Measurements from ENCODE around the gene PEX14. TPM values are rescaled to one million over a fixed set of nuclear protein-coding genes. Genes with fewer than 3 reads are reported as not detected.

Gene PEX14
- total RNA-seq, 6 experiments from 2014 or later: 23.1 to 28.4 (median 26.0) TPM

DNA sequence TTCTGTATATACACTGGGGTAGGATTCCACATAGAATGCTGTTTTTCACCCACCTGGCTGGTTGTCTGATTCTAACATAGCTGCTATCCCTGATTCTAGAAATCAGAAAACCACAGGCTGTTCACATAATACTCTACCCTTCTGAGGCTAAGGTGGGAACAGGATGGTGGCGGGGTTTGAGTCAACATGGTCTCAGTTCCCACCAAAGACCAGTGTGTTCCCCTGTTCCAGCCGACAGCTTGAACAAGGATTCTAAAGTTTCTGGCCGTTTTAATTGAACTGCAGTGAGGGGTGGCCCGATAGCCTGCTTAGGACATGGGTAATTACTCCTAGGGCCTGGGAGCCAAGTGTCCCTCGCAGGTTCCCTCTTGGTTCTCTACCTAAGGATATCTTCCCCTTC, 38.4 kb downstream of the PEX14 start:
- TF ChIP-seq, protein P1, sequence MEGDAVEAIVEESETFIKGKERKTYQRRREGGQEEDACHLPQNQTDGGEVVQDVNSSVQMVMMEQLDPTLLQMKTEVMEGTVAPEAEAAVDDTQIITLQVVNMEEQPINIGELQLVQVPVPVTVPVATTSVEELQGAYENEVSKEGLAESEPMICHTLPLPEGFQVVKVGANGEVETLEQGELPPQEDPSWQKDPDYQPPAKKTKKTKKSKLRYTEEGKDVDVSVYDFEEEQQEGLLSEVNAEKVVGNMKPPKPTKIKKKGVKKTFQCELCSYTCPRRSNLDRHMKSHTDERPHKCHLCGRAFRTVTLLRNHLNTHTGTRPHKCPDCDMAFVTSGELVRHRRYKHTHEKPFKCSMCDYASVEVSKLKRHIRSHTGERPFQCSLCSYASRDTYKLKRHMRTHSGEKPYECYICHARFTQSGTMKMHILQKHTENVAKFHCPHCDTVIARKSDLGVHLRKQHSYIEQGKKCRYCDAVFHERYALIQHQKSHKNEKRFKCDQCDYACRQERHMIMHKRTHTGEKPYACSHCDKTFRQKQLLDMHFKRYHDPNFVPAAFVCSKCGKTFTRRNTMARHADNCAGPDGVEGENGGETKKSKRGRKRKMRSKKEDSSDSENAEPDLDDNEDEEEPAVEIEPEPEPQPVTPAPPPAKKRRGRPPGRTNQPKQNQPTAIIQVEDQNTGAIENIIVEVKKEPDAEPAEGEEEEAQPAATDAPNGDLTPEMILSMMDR (IDR thresholded peaks at IDR 0.05): no peak
- Mint-ChIP-seq H3K36me3 (ENCODE audit: low read depth) (no peaks in the 10 kb centered on the region), H3K27me3 (ENCODE audit: insufficient read depth) (peaks cover 4% of the 10 kb centered on the region), H3K4me1 (ENCODE audit: low read depth) (peaks cover 87% of the 10 kb centered on the region), H3K27ac (peak overlapping the region; percentile 51), H3K4me3 (no peak overlapping the region), H3K9me3 (no peaks in the 10 kb centered on the region)
- no peak for DNase-seq

DNA sequence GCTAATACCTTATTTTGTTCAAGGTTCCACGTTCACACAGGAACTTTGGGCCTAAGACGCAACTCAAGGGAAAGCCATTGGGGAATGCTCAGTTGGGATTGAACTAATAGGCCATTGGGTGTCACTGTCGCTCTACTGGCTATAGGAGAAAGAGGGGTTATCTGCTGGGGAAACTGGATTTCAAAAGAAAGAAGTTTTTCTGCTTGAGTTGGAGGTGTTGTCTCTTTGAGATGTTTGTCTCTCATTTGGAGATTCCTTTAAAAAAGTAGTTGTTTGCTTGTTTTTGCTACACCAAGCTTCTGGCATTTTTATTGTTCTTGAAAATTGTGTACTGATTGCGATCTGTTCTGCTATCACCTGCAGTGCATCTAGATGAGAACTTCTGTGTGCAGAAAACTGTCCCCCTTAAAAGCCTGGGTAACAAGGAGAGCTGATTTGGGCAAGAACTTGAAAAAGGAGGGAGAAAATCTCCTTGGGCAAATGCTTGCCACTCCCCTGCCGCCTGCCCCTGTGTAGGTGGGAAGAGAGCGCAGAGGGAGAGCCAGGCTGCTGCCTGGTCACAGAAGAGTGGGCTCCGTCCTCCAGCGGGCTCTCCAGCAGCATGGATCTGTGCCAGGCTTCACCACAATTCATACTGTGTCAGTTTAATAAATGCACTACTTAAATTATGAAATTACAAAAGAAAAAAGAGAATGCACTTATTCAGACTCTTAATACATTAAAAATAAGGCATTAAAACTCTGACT, 39.9 kb downstream of the PEX14 start:
- peak; percentile 16 for DNase-seq
- Mint-ChIP-seq H3K4me1 (ENCODE audit: low read depth) (peaks cover 74% of the 10 kb centered on the region), H3K4me3 (no peak overlapping the region), H3K36me3 (ENCODE audit: low read depth) (peaks cover 2% of the 10 kb centered on the region; the same call in 1 of the 2 replicates), H3K27me3 (ENCODE audit: insufficient read depth) (peaks cover 4% of the 10 kb centered on the region), H3K9me3 (no peaks in the 10 kb centered on the region), H3K27ac (peak overlapping the region; percentile 32; the same call in 1 of the 2 replicates)
- TF ChIP-seq, protein P1 (IDR thresholded peaks at IDR 0.05): peak; percentile 77

DNA sequence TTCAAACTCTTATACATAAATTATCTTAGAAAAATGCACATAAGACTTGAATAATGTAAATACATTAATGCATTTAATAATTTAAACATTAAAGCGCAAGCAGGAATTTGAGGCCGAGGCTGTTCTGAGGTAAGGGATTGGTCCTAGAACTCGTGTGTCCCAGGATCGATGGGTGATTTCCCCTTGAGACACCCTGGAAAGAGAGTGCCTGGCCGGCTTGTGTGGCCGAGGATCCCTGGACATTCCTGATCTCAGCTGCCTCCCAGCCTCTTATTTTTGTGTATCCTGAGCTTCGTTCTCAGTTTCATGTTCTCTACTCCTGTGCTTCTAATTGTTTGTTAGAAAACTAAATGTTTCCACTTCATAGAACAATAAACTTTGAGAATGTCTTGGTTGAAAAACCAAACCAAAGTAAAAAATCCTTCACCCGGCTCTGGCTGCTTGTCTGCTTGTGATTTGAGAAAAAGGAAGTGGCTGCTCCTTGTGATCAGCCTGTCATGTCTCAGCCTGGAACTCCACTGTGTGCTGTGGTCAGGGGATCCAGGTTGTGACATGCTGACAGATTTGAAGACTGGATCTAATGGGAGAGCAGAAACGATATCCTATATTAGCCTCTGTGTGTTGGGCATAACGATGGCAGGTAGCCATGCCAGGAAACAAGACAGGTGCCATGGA, 40.7 kb downstream of the PEX14 start:
- DNase-seq: no peak
- Mint-ChIP-seq H3K27me3 (ENCODE audit: insufficient read depth) (peaks cover 4% of the 10 kb centered on the region), H3K9me3 (no peaks in the 10 kb centered on the region), H3K36me3 (ENCODE audit: low read depth) (peaks cover 4% of the 10 kb centered on the region; the same call in 1 of the 2 replicates), H3K27ac (no peak overlapping the region), H3K4me3 (no peak overlapping the region), H3K4me1 (ENCODE audit: low read depth) (peaks cover 66% of the 10 kb centered on the region)
- TF ChIP-seq, protein P1 (IDR thresholded peaks at IDR 0.05): no peak

DNA sequence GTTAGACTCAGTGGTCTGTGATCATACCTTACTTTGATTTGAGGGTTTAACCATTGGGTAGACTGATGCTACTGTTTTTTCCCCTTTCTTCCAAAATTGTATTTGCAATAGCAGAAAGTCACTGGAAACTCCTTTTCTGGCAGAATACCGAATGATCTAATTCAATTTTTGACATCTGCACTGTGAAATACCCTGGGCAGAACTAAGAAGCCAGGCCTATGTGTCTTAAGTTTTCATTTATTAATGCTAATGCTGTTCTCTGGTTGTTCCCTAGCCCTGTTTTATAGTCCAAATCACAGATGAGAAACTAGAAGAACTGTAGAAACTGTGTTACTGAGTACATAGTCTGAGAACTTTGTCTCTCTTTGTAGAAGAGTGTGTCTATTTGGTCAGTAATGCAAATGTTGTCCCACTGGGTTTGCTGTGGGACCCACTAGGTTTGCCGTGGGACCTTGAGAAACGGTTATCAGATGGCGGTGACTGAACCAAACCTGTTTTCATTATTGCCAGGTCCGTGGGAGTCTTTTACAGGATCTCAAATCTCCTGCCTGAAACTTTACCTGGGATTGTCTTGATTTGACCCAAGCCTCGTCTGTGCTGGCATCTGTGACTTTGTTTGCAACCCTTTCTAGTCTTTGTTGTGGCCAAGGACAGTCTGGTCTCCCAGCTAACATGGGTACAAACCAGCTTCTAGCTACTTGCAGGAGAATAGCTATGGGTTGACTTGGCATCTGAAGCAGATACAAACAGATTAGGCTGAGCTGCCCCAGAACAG, 41.4 kb downstream of the PEX14 start:
- Mint-ChIP-seq H3K36me3 (ENCODE audit: low read depth) (peaks cover 4% of the 10 kb centered on the region; the same call in 1 of the 2 replicates), H3K4me1 (ENCODE audit: low read depth) (peaks cover 59% of the 10 kb centered on the region), H3K9me3 (no peaks in the 10 kb centered on the region), H3K4me3 (no peak overlapping the region), H3K27me3 (ENCODE audit: insufficient read depth) (peaks cover 4% of the 10 kb centered on the region), H3K27ac (no peak overlapping the region)
- TF ChIP-seq, protein P1 (IDR thresholded peaks at IDR 0.05): no peak
- no peak for DNase-seq

DNA sequence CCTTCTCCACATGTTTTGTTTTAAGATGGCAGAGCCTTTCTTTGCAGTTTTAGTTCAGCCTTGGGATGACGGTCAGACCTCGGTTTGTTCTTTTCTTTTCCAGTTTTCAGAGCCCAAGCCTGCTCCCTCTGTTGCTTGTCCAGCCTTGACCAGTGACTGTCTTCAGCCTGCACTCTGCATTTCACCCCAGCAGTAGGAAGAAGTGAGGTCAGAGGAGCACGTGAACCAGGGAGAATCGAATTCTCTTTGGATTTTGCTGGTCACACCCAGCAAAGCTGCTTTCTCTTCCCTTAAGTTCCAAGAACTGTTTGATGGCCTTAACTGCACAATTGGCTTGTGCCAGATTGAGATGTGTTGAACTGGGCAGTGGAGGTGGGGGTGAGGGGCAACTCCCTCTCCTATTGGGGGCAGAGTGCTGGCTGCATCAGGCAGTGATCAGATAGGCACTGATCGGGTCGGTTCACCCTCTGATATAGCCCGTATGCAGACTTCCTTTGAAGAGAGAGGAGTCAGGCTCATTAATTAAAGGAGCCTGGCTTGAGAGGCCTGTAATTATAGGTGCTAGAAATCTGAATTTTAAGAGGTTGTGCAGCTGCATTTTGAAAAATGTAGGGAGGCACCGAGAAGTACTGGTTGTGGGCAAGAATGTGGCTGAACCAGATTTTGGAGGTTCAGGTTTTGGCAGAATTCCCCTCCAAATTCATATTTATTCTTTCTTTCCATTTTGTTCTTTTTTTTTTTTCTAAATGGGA, 42.4 kb downstream of the PEX14 start:
- Mint-ChIP-seq H3K36me3 (ENCODE audit: low read depth) (peaks cover 4% of the 10 kb centered on the region; the same call in 1 of the 2 replicates), H3K9me3 (no peaks in the 10 kb centered on the region), H3K27me3 (ENCODE audit: insufficient read depth) (peaks cover 4% of the 10 kb centered on the region), H3K27ac (no peak overlapping the region), H3K4me3 (no peak overlapping the region), H3K4me1 (ENCODE audit: low read depth) (peaks cover 51% of the 10 kb centered on the region)
- no peak for DNase-seq
- TF ChIP-seq, protein P1 (IDR thresholded peaks at IDR 0.05): no peak

Data from HFFc6 (cell line).